Subcutaneous adipose tissue (tissue), 4 donors: ENCODE results near the gene POU3F1. TPM values are rescaled to one million over a fixed set of nuclear protein-coding genes. Genes with fewer than 3 reads are reported as not detected.

Experiments
- total RNA-seq, 4 donors: library from RNA; depleted of rRNA; stranded (reverse); fragments of >200 nt; gene quantifications; one replicate each; pipeline ENCODE4 v1.1.0, GENCODE V29; 2016
- TF ChIP-seq, protein P1 (sequence below): fragments of 450-650 bp; IDR thresholded peaks from one replicate; pipeline ENCODE4 v1.5.1; 2016; ENCODE audit warnings: low read depth, mild to moderate bottlenecking, control low read depth, antibody characterized with exemption, moderate library complexity

POU3F1 gene
- total RNA-seq, 4 donors from 2014 or later = not detected

DNA sequence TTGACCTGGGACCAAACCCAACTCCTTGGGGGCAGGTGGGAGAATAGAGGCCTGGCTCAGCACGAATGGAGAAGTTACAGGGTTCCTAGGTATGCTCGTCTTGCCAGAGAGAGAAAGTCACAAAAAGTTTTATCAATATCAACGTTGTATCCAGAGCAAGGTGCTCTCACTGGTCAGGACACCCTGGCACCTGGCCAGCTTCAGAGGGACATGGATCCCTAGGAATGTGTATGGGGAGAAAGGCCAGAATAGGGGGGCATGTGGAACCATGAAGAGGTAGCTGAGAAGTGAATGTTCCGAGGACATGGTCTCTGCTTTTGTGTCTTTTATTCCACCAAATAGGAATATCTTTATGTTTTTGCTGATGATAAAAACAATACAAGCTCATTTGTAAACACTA is 9.4 kb upstream of the POU3F1 start:
- TF ChIP-seq, protein P1, sequence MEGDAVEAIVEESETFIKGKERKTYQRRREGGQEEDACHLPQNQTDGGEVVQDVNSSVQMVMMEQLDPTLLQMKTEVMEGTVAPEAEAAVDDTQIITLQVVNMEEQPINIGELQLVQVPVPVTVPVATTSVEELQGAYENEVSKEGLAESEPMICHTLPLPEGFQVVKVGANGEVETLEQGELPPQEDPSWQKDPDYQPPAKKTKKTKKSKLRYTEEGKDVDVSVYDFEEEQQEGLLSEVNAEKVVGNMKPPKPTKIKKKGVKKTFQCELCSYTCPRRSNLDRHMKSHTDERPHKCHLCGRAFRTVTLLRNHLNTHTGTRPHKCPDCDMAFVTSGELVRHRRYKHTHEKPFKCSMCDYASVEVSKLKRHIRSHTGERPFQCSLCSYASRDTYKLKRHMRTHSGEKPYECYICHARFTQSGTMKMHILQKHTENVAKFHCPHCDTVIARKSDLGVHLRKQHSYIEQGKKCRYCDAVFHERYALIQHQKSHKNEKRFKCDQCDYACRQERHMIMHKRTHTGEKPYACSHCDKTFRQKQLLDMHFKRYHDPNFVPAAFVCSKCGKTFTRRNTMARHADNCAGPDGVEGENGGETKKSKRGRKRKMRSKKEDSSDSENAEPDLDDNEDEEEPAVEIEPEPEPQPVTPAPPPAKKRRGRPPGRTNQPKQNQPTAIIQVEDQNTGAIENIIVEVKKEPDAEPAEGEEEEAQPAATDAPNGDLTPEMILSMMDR = no peak

DNA sequence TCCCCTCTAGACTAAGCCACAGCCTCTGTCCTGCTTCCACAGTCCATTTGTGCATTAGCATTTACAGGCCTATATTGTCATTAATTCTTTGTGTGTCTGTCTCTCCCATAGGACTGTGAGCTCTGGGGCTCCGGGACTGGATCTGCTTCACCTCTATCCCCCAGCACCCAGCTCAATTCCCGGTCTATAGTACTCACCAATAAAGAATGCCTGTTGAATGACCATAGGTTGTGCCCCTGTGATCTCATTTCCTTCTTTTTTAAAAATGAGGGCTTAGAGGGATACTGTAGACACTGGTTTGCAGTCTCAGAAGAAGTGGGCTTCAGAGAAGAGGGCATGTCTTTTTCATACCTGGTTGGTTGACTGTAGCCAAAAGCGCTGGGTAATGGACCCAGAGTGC is 8.8 kb upstream of the POU3F1 start:
- TF ChIP-seq, protein P1 = no peak

DNA sequence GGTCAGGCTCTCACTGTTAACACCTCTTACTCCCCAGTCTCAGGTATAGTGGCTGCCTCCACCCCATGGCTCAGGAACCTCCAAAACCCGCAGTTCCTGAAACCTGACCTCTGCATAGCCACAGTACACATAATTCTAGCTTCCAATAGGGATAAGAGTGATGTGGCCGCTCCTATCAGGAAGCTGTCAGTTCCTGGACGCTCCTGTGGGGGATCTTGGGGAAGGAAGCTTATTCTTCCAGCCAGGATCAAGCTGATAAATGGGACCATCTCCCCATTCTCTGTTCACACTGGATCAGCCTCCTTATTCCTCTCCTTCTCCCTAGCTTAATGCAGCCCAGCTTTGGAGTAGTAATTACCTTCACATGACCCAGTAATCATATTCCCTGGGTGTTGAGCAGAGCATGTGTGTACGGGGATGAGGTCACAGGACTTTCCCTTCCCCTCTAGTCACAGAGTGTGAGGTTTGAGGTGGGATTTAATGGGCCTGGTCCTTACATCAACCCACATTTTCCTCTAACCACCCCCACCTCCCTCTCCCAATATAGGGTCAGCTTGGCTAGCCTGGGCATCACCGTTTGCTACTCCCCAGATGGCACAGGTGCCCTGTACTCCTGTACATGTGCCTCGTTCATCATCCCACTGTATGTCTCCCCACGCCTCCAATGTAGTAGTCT is 7.0 kb upstream of the POU3F1 start:
- TF ChIP-seq, protein P1 = no peak

DNA sequence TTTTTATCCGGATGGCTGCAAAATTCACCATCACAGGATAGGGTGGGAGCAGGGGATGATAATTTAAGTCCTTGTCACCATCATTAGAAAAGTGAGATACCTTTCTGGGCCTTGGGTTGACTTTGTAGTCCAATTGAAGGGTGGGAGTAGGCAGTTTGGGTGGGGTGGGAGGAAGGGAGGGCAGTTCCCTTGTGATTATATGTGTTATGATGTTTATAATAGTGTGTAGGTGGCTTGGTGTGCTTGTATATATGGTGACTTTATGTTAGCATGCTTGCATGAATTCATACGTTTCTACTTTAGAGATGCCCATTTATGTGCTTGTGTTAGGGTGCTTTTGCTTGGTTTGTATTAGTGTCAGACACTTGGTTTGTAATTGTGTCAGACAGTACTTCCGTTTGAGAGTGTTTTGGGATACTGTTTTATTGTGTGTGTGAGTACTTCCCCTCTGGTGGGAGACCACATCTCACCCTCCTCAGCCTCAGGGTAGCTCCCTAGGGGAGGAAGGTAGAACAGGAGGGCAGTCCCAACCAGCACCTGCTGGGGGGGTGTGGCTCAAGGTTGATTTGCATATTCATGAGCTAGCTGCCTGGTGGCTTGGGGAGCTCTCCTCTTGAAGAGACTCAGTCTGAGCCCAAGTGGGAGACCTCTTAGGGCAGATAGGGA is 6.3 kb upstream of the POU3F1 start:
- TF ChIP-seq, protein P1 = no peak

DNA sequence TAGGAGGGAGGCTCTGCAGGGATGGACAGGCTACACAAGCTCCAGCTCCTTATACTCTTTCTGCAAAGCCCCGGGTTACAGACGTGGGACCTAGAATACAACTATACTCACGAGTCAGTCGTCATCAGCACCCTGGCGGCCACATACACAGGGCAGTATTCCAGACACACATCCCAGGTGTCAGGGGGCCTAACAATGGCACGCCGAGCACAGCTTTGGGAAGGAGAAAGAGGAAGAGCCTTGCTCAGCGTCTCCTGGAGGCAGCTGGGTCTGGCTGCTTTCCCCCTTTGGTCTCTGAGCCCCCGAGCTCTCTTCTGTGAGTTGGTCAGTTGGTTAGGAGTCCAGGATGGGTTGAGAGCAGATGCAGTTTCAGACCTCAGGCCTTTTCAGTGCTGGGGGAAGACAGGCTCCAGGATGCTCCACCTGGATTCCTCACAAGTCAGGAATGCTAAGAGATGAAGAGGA is 4.5 kb upstream of the POU3F1 start:
- TF ChIP-seq, protein P1 = no peak

DNA sequence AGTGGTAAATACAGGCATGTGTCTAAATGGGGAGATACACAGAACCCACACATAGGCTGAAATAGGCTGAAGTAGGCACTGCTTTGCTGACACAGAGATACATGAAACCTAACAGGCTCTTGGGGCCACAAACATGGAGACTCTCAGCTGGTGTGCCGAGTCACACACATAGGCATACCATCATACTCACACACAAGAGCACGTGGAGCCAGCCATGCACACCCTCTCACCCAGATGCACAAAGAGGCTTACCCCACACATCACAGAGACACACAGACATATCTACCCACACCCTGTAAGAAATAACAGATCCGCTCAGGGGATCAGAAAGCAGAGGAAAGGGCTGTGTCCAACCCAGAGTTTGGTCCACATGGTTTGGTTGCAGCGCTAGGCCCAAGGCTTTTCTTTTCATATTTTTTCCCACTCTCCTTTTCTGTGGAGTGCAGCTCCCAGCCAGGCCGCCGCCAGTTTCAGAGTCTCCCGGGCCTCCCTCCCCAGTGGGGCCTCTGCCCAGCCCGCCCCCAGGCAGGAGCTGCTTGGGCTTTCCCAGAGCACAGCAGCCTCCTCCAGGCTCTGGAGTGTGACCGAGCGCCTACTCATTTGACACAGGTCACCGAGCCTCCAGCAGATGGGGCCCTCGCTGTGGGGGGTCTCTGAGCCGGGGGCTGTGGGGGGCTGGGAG is 3.9 kb upstream of the POU3F1 start:
- TF ChIP-seq, protein P1 = no peak

DNA sequence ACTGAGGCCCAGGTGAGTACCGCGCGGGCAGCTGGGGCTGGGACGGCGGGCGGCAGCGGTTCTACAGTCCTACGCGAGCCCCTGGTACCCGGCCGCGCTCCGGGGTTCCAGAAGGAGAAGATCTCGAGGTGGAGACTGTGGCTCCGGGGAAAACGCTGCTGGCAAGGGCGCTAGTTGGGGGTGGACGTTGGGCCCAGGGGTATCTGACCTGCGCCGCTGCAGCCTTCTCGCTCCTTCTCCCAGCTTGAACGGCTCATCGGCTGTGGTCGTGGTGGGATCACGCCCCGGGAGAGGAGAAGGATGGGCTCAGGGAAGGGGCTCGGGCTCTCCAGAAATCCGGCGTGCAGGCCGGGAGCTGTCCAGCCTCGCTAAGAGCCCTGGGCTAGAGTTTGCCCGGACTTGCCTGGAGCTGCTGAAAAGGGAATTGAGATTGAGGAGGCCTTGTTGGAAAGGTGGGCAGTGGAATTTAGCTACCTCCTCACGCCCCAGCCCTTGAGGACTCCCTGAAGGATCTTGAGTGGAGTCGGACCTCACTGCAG is 1.1 kb upstream of the POU3F1 start:
- TF ChIP-seq, protein P1 = no peak
